GM19238 (cell line): ENCODE measurements around the gene ZDHHC15.
"Not testable (repeated sequence)": the region's sequence is repeated elsewhere in the genome, so short reads cannot be mapped to it uniquely, and the experiment has no call there.

Experiments
- DNase-seq: peaks from one replicate; pipeline ENCODE4 v3.0.0; 2011; ENCODE audit warnings: low spot score; ENCODE audit not compliant: insufficient read length

ZDHHC15 gene

GRCh38 chrX:75522565-75523431, at the start of gene ZDHHC15:
TSS of gene ZDHHC15 (minus strand) at chrX:75523037. CDS start at chrX:75523024, 13 bp downstream.
- DNase-seq: no peak

- not testable (repeated sequence) for DNase-seq
Measured at GRCh38 chrX:75560544-75560943, 37.7 kb upstream of the ZDHHC15 start.

DNA sequence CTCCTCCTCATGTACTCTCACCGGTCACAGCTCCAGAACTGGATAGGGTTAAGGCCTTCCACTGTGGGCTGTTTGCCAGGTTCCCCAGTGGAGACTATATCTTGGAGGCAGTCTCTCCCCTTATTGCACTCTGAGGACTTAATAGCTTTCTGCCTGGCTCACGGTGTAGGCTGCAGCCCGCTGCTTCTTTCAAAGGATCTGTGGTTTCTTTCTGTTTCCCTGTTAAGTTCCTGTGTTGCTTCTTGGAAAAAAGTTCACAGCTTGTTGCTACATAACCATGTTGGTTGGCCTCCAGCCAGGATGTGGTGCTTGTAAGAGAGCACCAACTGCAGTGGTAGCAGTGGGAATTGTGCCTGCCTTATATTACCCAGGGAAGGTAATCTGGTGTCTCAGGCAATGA, 24.9 kb upstream of the ZDHHC15 start:
- no peak for DNase-seq

DNA sequence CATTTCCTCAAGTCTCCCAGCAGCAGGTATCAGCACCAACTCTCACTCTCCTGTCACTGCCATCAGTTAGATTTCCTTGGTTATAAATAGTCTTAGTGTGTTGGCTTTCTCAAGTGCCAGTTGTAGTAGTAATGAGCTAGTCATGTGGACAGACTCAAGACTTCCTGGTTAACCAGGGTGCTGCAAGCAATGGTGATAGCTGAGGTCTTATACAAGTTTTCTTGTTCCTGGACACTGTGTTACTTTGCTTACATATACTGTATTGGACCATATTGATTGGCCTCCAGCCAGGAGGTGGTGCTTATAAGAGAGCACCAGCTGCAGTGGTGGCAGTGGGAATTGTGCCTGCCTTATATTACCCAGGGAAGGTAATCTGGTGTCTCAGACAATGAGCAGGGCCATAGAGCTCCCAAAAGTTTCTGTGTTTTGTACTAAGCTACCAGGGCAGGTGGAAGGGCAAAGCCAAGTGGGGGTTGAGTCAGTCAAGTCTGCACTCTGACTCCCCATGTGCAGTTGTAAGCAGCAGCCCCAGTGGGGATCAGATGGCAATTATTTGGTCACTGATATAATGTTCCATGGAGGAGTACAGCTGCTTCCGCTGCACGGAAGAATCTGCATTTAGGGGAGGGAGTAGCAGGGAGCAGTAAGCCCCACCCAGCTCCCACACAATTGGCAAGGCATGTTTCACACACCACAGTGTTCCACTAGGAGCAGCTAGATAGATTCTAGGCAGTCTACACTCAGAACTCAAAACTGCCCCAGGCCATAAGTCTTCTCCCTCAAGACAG, 24.1 kb upstream of the ZDHHC15 start:
- DNase-seq: no peak

GRCh38 chrX:75544786-75545185, 21.9 kb upstream of the ZDHHC15 start:
- DNase-seq: no peak

DNA sequence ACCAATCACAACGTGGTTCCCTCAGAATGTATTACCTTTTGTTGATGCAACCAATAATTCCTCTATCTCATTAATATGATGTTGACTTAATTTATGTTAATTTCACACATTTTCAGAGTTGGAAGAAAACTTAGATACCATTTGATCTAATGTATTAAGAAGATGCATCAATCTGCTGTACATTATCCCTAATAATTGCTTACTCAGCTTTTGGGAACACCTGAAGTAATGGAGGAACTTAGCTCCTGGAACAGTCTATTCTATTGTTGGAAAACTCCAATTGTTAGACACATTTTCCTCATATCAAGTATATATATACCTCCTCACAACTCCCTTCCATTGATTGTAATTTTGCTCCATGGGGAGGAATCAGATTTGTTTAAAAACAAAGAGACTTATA, 38.9 kb downstream of the ZDHHC15 start:
- no peak for DNase-seq

DNA sequence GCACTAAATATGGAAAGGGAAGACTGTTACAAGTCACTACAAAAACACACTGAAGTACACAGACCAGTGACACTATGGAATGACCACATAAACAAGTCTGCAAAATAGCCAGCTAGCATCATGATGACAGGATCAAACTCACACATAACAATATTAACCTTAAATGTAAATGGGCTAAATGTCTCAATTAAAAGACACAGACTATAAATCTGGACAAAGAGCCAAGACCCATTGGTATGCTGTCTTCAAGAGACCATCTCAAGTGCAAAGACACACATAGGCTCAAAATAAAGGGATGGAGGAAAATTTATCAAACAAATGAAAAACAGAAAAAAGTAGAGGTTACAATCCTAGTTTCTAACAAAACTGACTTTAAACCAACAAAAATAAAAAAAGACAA, 61.1 kb downstream of the ZDHHC15 start:
- not testable (repeated sequence) for DNase-seq

DNA sequence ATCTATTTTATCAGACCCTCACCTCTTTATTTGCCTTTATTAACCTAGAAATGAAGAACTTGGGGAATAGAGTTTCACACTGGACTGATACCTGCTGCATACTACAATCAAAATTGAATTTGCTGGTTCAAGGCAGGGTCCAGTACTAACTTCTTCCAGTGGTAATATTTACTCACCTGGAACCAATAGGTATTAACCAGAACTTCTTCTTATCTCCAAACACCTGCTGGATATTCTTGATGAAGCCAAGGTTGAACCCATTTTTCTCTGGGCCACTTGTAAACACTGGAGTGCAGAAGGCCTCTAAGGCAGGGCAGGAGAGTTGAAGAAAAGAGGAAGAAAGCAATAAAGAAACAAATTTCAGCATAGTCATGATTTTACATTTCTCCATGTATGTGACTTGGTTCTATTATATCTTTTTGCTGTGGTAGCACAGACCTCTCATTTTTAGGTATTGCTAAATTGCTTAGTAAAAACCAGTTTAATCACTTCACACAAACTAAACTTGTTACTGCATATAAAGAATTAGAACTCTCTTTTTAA, 101.1 kb downstream of the ZDHHC15 start:
- no peak for DNase-seq

DNA sequence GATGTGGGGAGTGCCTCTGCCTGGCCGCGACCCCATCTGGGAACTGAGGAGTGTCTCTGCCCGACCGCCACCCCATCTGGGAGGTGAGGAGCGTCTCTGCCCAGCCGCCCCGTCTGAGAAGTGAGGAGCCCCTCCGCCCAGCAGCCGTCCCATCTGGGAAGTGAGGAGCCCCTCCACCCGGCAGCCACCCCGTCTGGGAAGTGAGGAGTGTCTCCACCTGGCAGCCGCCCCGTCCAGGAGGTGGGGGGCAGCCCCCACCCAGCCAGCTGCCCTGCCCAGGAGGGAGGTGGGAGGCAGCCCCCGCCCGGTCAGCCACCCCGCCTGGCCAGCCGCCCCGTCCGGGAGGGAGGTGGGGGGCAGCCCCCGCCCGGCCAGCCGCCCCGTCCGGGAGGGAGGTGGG, 115.7 kb downstream of the ZDHHC15 start:
- DNase-seq: not testable (repeated sequence)

GRCh38 chrX:75390470-75390869, 132.4 kb downstream of the ZDHHC15 start:
- no peak for DNase-seq

DNA sequence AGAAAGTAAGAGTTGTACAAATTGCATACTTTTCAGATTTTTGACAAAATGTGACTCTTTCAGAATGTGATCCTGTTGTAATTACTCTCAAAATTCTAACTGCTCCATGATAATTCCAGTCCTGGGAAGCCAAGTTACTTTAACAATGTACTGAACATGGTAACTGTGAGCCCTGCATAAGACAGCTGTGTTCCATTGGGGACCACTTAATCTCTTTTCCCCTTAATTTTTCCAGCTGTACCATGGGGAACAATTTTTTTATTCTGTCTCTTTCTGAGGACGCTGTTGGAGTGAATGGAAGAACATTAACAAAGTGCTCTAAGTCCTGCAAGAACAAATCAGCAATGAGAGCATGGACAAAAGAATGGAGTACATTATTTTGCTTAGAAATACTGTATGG, 153.1 kb downstream of the ZDHHC15 start:
- DNase-seq: no peak

DNA sequence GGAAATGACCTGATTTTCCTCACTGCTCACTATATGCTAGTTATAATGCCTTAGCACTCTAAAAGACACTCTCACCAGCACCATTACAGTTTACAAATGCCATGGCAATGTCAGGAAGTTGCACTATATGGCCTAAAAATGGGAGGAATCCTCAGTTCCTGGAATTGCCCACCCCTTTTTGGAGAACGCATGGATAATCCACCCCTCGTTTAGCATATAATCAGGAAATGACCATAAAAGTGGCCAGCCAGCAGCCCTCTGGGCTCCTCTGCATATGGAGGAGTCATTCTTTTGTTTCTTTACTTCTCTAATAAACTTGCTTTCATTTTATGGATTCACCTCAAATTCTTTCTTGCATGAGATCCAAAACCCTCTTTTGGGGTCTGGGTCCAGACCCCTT, 156.0 kb downstream of the ZDHHC15 start:
- DNase-seq: no peak

- DNase-seq: no peak
Measured at GRCh38 chrX:75365243-75365975, 157.4 kb downstream of the ZDHHC15 start.

DNA sequence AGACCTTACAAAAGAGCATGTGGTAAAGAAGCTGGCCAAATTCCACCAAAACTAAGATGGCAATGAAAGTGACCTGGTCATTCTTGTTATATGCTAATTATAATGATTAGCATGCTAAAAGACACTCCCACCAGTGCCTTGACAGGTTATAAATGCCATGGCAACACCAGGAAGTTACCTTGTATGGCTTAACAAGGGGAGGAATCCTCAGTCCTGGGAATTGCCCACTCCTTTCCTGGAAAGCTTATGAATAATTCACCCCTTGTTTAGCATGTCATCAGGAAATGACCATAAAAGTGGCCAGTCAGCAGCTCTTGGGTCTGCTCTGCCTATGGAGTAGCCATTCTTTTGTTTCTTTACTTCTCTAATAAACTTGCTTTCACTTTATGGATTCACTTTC, 161.0 kb downstream of the ZDHHC15 start:
- DNase-seq: no peak

GRCh38 chrX:75348601-75349000, 174.2 kb downstream of the ZDHHC15 start:
- DNase-seq: not testable (repeated sequence)

GRCh38 chrX:75337525-75337924, 185.3 kb downstream of the ZDHHC15 start:
- DNase-seq: no peak

- no peak for DNase-seq
Measured at GRCh38 chrX:75335127-75335458, 187.7 kb downstream of the ZDHHC15 start.

DNA sequence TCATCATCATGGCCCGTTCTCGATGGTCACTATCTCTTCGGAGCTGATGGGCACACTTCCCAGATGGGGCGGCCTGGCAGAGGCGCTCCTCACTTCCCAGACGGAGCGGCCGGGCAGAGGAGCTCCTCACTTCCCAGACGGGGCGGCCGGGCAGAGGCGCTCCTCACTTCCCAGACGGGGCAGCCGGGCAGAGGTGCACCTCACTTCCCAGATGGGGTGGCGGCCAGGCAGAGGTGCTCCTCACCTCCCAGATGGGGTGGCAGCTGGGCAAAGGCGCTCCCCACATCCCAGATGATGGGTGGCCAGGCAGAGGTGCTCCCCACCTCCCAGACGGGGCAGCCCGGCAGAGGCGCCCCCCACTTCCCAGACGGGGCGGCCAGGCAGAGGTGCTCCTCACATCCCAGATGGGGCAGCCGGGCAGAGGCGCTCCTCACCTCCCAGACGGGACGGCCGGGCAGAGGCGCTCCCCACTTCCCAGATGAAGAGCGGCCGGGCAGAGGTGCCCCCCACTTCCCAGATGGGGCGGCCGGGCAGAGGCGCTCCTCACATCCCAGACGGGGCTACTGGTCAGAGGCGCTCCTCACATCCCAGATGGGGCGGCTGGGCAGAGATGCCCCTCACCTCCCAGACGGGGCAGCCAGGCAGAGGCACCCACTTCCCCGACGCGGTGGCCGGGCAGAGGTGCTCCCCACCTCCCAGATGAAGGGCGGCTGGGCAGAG, 188.3 kb downstream of the ZDHHC15 start:
- not testable (repeated sequence) for DNase-seq

GRCh38 chrX:75327607-75328006, 195.2 kb downstream of the ZDHHC15 start:
- DNase-seq: no peak
